Measurements from ENCODE around the gene PAX2.
"Not testable (repeated sequence)": the region's sequence is repeated elsewhere in the genome, so short reads cannot be mapped to it uniquely, and the experiment has no call there.

The PAX2 gene

DNA sequence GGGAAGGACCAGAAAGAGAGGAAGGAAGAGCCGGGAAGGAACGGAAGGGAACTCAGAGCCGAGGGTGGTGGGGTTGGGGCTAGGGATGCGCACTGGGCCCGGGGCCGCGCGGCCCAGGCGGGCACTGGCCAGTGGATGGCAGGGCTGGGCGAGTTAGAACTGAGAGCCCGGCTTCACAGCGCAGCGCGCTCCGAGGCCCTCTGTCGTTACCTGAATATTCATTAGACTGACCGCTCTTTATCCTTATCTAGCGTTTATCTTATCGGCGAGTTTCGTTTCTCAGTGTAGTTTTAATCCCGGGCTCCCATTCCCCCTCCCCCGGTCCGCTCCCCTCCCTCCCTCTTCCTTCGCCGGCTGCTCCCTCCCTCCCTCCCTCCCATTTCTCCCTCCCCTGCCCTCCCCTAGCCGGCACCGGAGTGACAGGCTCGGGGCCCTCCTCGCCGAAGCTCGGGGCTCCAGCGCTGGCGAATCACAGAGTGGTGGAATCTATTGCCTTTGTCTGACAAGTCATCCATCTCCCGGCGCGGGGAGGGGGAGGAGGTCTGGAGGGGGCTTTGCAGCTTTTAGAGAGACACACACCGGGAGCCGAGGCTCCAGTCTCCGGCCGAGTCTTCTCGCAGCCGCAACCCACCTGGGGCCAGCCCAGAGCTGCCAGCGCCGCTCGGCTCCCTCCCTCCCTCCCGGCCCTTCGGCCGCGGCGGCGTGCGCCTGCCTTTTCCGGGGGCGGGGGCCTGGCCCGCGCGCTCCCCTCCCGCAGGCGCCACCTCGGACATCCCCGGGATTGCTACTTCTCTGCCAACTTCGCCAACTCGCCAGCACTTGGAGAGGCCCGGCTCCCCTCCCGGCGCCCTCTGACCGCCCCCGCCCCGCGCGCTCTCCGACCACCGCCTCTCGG lies at the start of gene PAX2:
TSS of gene PAX2 (plus strand) at position 596 of the 895 bp plus-strand sequence. CDS start 679 bp downstream, outside the sequence.
- peak within 1 kb of the TSS; percentile 70 for H3K27ac Mint-ChIP-seq
- H3K4me1 Mint-ChIP-seq (ENCODE audit: low read depth) = peaks cover 13% of the 10 kb centered on the region
- H3K36me3 Mint-ChIP-seq (ENCODE audit: low read depth) = peaks cover 8% of the 10 kb centered on the region
- H3K9me3 Mint-ChIP-seq = no peaks in the 10 kb centered on the region
- H3K27me3 Mint-ChIP-seq (ENCODE audit: low read depth) = peaks cover 91% of the 10 kb centered on the region
- peak within 1 kb of the TSS; percentile 45 for H3K4me3 Mint-ChIP-seq

GRCh38 chr10:100696477-100696901 lies 48.9 kb upstream of the PAX2 start:
- Mint-ChIP-seq H3K9me3 (no peaks in the 10 kb centered on the region), H3K36me3 (ENCODE audit: low read depth) (no peaks in the 10 kb centered on the region), H3K4me1 (ENCODE audit: low read depth) (peaks cover 10% of the 10 kb centered on the region), H3K4me3 (peak overlapping the region; percentile 18), H3K27me3 (ENCODE audit: low read depth) (peaks cover 11% of the 10 kb centered on the region), H3K27ac (no peak overlapping the region)

DNA sequence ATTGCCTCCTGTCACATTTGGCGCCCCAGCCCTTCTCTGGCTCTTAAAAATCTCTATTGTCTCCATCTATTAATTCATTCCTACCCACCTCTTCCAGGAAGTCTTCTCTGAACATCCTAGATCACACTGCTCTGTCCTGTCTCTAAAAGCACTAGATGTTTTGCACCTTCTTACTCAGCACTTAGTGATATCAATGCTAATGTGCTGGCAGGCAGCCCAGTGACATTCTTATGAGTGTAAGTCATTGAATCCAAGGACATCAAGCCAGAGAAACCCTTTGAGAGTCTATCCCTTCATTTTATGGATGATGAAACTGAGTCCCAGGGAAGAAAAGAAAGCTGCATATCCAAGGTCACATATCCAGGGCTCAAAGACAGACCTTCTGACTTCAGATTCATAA lies 48.3 kb upstream of the PAX2 start:
- Mint-ChIP-seq H3K27me3 (ENCODE audit: low read depth) (peaks cover 10% of the 10 kb centered on the region), H3K36me3 (ENCODE audit: low read depth) (no peaks in the 10 kb centered on the region), H3K4me1 (ENCODE audit: low read depth) (peaks cover 10% of the 10 kb centered on the region), H3K4me3 (no peak overlapping the region), H3K9me3 (no peaks in the 10 kb centered on the region), H3K27ac (no peak overlapping the region)

DNA sequence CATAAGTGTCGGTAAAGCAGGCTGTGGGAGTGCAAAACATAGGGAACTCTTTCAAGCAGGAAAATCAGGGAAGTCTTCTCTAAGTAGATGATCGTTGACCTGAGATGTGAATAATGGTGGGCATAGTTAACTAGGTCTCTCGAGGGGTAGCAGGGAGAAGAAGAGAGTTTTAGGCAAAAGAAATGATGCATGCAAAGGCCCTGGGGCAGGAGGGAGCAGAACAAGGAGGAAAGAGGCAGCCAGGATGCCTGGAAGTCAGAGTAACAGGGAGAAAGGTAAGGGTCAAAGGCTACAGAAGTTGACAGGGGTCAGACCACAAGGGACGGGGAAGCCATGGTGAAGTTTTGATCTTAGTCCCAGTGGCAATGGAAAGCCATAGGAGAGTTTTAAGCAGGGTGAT lies 47.8 kb upstream of the PAX2 start:
- Mint-ChIP-seq H3K4me3 (no peak overlapping the region), H3K36me3 (ENCODE audit: low read depth) (no peaks in the 10 kb centered on the region), H3K27ac (no peak overlapping the region), H3K4me1 (ENCODE audit: low read depth) (peaks cover 10% of the 10 kb centered on the region), H3K27me3 (ENCODE audit: low read depth) (peaks cover 6% of the 10 kb centered on the region), H3K9me3 (no peaks in the 10 kb centered on the region)

DNA sequence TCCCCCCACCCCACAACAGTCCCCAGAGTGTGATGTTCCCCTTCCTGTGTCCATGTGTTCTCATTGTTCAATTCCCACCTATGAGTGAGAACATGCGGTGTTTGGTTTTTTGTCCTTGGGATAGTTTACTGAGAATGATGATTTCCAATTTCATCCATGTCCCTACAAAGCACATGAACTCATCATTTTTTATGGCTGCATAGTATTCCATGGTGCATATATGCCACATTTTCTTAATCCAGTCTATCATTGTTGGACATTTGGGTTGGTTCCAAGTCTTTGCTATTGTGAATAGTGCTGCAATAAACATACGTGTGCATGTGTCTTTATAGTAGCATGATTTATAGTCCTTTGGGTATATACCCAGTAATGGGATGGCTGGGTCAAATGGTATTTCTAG lies 43.7 kb upstream of the PAX2 start:
- H3K9me3 Mint-ChIP-seq; H3K27ac Mint-ChIP-seq; H3K4me1 Mint-ChIP-seq (ENCODE audit: low read depth); H3K36me3 Mint-ChIP-seq (ENCODE audit: low read depth); H3K4me3 Mint-ChIP-seq: not testable (repeated sequence)
- peaks cover 20% of the 10 kb centered on the region for H3K27me3 Mint-ChIP-seq (ENCODE audit: low read depth)

DNA sequence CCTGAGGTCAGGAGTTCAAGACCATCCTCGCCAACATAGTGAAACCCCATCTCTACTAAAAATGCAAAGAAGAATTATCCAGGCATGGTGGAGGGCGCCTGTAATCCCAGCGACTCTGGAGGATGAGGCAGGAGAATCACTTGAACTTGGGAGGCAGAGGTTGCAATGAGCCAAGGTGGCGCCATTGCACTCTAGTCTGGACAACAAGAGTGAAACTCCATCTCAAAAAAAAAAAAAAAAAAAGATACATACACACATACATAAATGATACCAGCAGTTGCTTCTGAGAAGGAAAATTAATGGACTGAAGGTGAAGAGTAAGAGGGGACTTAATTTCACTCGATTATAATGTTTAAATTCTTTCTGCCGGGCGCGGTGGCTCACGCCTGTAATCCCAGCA lies 40.2 kb upstream of the PAX2 start:
- H3K4me1 Mint-ChIP-seq (ENCODE audit: low read depth) = no peaks in the 10 kb centered on the region
- H3K9me3 Mint-ChIP-seq = no peaks in the 10 kb centered on the region
- peaks cover 1% of the 10 kb centered on the region for H3K36me3 Mint-ChIP-seq (ENCODE audit: low read depth)
- no peak overlapping the region for H3K27ac Mint-ChIP-seq
- no peak overlapping the region for H3K4me3 Mint-ChIP-seq
- peaks cover 46% of the 10 kb centered on the region for H3K27me3 Mint-ChIP-seq (ENCODE audit: low read depth)

GRCh38 chr10:100707261-100707848 lies 38.0 kb upstream of the PAX2 start:
- H3K4me1 Mint-ChIP-seq (ENCODE audit: low read depth) = no peaks in the 10 kb centered on the region
- peaks cover 3% of the 10 kb centered on the region for H3K36me3 Mint-ChIP-seq (ENCODE audit: low read depth)
- H3K27me3 Mint-ChIP-seq (ENCODE audit: low read depth) = peaks cover 66% of the 10 kb centered on the region
- no peak overlapping the region for H3K4me3 Mint-ChIP-seq
- H3K9me3 Mint-ChIP-seq = no peaks in the 10 kb centered on the region
- H3K27ac Mint-ChIP-seq = no peak overlapping the region

DNA sequence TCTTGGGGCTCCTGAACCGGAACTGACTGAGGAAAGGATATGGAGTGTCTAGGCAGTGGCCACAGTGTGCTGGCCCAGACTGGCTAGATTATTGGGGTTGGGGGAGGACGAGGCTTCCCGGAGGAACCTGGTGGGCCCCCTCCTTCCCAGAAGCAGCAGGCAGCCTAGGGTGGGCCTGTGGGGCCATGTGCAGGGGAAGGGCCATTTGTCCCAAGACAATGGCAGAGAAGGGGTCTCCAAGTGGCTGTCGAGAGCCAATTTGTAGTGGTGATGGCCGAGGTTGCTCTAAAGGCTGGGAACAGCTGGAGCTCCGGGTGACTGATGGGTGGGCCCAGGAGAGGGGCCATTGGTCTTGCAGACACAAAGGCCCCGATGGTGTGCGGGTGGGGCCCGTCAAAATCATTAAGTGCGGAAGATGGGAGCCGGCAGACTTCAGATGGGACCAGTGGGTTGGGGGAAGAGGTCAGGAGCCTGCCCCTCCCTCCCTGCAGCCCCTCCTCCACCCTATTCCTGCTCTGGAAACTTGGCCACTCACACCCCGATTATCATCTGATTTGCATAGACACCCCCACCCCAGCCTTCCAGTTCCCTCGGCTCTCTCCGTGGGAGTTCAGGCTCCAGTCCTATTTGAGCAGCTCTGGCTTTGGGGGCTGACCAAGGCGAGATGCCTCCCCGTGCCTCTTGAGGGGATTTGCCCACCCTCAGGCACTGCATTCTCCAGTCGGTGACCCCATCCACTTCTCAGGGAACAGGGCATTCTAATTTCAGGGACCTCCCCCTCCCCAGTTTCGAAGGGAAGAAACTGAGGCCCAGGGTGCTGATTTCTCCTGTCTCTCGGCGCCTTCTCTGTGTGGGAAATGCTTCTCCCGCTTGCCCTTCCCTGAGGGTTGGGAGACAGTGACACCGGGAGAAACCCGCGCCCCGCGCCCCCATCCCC lies 36.0 kb upstream of the PAX2 start:
- H3K4me1 Mint-ChIP-seq (ENCODE audit: low read depth) = no peaks in the 10 kb centered on the region
- no peak overlapping the region for H3K27ac Mint-ChIP-seq
- peaks cover 76% of the 10 kb centered on the region for H3K27me3 Mint-ChIP-seq (ENCODE audit: low read depth)
- no peaks in the 10 kb centered on the region for H3K9me3 Mint-ChIP-seq
- H3K4me3 Mint-ChIP-seq = no peak overlapping the region
- peaks cover 2% of the 10 kb centered on the region for H3K36me3 Mint-ChIP-seq (ENCODE audit: low read depth)

GRCh38 chr10:100710151-100710871 lies 35.1 kb upstream of the PAX2 start:
- Mint-ChIP-seq H3K27me3 (ENCODE audit: low read depth) (peaks cover 84% of the 10 kb centered on the region), H3K9me3 (no peaks in the 10 kb centered on the region), H3K27ac (no peak overlapping the region), H3K4me3 (no peak overlapping the region), H3K36me3 (ENCODE audit: low read depth) (peaks cover 3% of the 10 kb centered on the region), H3K4me1 (ENCODE audit: low read depth) (peaks cover 1% of the 10 kb centered on the region)

DNA sequence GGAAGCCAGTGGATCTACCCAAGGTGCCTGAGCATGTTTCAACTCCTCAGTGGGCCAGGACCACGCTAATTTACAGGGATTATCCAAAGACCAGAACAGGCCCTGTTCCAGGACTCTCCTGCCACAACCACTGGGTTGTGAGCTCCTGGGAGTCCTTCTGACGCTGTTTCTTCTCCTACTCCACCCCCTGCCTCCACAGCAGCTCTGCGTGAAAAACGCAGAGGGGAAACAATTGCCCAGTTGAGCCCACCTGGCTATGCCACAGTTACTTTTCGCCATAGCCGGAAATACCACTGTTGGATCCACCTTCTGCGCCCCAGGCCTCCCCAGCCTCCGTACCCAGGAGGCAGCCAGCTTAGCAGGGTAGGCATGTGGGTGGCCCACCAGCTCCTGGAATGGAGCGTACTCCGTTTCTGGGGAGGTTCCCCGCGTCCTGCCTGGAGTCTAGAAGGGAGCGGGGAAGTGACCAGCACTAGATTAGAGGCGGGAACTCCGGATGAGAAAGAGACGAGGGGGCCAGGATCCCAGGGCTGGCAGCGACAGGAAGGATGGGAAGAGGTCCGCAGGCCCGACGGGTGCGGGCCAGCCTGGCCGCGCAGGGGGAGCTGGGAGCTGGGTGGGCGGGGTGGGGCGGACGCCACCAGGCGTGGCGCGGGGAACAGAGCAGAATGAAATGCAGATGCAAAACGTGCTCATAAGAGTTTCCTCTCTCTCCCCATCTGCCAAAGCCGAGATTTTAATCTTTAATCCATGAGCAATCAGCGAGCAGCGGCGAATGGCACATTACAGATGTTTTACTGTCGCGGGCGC lies 32.1 kb upstream of the PAX2 start:
- Mint-ChIP-seq H3K27ac (no peak overlapping the region), H3K36me3 (ENCODE audit: low read depth) (peaks cover 4% of the 10 kb centered on the region)

GRCh38 chr10:100713859-100714565 lies 31.4 kb upstream of the PAX2 start:
- Mint-ChIP-seq H3K4me3 (no peak overlapping the region), H3K36me3 (ENCODE audit: low read depth) (peaks cover 4% of the 10 kb centered on the region), H3K27me3 (ENCODE audit: low read depth) (peaks cover 90% of the 10 kb centered on the region), H3K4me1 (ENCODE audit: low read depth) (peaks cover 2% of the 10 kb centered on the region), H3K9me3 (no peaks in the 10 kb centered on the region), H3K27ac (no peak overlapping the region)

More for the DNA sequence above, 32.1 kb upstream of the PAX2 start:
- Mint-ChIP-seq H3K4me3 (no peak overlapping the region), H3K27me3 (ENCODE audit: low read depth) (peaks cover 90% of the 10 kb centered on the region), H3K4me1 (ENCODE audit: low read depth) (peaks cover 2% of the 10 kb centered on the region), H3K9me3 (no peaks in the 10 kb centered on the region)

GRCh38 chr10:100714566-100714950 lies 30.8 kb upstream of the PAX2 start:
- no peak overlapping the region for H3K27ac Mint-ChIP-seq
- H3K9me3 Mint-ChIP-seq = no peaks in the 10 kb centered on the region
- peaks cover 90% of the 10 kb centered on the region for H3K27me3 Mint-ChIP-seq (ENCODE audit: low read depth)
- peaks cover 4% of the 10 kb centered on the region for H3K36me3 Mint-ChIP-seq (ENCODE audit: low read depth)
- H3K4me3 Mint-ChIP-seq = no peak overlapping the region
- H3K4me1 Mint-ChIP-seq (ENCODE audit: low read depth) = peaks cover 2% of the 10 kb centered on the region

GRCh38 chr10:100715101-100715444 lies 30.3 kb upstream of the PAX2 start:
- H3K4me1 Mint-ChIP-seq (ENCODE audit: low read depth) = peaks cover 2% of the 10 kb centered on the region
- no peak overlapping the region for H3K27ac Mint-ChIP-seq
- peaks cover 92% of the 10 kb centered on the region for H3K27me3 Mint-ChIP-seq (ENCODE audit: low read depth)
- peaks cover 4% of the 10 kb centered on the region for H3K36me3 Mint-ChIP-seq (ENCODE audit: low read depth)
- no peaks in the 10 kb centered on the region for H3K9me3 Mint-ChIP-seq
- no peak overlapping the region for H3K4me3 Mint-ChIP-seq
